PFSK-1 (cell line): ENCODE results near the gene CCDC24.

ENCODE experiments used
- FOXP2 ChIP-seq: optimal IDR thresholded peaks from 2 replicates; pipeline ENCODE3; 2011; ENCODE audit warnings: borderline replicate concordance, control low read depth, inconsistent platforms; ENCODE audit not compliant: insufficient read depth; ENCODE audit errors: extremely low read length, extremely low read depth
- POLR2AphosphoS5 ChIP-seq: IDR thresholded peaks from 2 replicates; pipeline ENCODE4 v1.6.1; 2012; ENCODE audit warnings: low read depth, mild to moderate bottlenecking, control low read depth, low read length, moderate library complexity
- SIN3A ChIP-seq: IDR thresholded peaks from 2 replicates; pipeline ENCODE4 v1.6.1; 2012; ENCODE audit warnings: mild to moderate bottlenecking, low read length, moderate library complexity, borderline replicate concordance; ENCODE audit not compliant: insufficient read depth
- TAF1 ChIP-seq: IDR thresholded peaks from 2 replicates; pipeline ENCODE4 v1.6.1; 2012; ENCODE audit warnings: low read length, control low read depth, borderline replicate concordance; ENCODE audit not compliant: insufficient read depth
- TF ChIP-seq, protein P1 (sequence below), 2 experiments: IDR thresholded peaks; 2 replicates each; pipeline versions ENCODE4 v1.6.1 to v1.8.0; 2011 to 2012; ENCODE audit warnings: low read depth in 2 of 2, low read length in 2 of 2, control low read depth in 1 of 2, inconsistent platforms in 1 of 2, mild to moderate bottlenecking in 1 of 2, moderate library complexity in 1 of 2; ENCODE audit not compliant: insufficient read depth in 1 of 2

Gene CCDC24

DNA sequence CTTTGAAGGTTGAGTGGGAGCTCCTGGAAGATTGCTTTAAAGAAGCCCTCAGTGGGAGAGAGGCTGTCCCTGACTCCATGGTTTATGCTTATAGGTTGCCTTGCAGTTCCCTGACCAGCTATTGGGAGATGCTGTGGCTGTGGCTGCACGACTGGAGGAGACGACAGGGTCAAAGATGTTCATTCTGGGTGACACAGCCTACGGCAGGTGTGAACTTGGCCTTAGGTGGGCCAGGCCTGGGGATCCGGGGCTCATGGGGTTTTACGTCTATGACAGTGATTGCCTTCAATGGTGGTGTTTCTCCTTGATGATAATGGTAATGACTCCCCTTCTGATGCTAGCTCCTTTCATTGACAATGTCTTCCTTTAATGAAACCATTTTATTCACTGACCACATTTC is 20.9 kb upstream of the CCDC24 start:
- TF ChIP-seq FOXP2: no peak
- TF ChIP-seq SIN3A: no peak
- TF ChIP-seq, protein P1, sequence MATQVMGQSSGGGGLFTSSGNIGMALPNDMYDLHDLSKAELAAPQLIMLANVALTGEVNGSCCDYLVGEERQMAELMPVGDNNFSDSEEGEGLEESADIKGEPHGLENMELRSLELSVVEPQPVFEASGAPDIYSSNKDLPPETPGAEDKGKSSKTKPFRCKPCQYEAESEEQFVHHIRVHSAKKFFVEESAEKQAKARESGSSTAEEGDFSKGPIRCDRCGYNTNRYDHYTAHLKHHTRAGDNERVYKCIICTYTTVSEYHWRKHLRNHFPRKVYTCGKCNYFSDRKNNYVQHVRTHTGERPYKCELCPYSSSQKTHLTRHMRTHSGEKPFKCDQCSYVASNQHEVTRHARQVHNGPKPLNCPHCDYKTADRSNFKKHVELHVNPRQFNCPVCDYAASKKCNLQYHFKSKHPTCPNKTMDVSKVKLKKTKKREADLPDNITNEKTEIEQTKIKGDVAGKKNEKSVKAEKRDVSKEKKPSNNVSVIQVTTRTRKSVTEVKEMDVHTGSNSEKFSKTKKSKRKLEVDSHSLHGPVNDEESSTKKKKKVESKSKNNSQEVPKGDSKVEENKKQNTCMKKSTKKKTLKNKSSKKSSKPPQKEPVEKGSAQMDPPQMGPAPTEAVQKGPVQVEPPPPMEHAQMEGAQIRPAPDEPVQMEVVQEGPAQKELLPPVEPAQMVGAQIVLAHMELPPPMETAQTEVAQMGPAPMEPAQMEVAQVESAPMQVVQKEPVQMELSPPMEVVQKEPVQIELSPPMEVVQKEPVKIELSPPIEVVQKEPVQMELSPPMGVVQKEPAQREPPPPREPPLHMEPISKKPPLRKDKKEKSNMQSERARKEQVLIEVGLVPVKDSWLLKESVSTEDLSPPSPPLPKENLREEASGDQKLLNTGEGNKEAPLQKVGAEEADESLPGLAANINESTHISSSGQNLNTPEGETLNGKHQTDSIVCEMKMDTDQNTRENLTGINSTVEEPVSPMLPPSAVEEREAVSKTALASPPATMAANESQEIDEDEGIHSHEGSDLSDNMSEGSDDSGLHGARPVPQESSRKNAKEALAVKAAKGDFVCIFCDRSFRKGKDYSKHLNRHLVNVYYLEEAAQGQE (IDR thresholded peaks at IDR 0.05; ENCODE audit: insufficient read depth in 1 of 2, low read depth in 2 of 2, low read length in 2 of 2): no peak
- no peak for TF ChIP-seq POLR2AphosphoS5
- TF ChIP-seq TAF1: no peak

DNA sequence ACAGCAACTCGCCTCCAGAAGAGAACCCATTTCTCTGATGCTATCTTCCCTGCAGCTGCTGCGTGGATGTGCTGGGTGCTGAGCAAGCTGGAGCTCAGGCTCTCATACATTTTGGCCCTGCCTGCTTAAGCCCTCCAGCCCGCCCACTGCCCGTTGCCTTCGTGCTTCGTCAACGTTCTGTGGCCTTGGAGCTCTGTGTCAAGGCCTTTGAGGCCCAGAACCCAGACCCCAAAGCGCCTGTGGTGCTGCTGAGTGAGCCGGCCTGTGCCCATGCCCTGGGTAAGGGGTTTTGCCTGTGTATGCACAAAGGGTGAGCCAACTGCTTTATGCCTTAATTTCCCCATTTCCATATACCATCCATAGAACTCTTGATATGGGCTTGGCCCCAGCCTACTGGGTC is 20.5 kb upstream of the CCDC24 start:
- TF ChIP-seq TAF1 (no peak), SIN3A (no peak), FOXP2 (no peak), POLR2AphosphoS5 (no peak)
- TF ChIP-seq, protein P1 (IDR thresholded peaks at IDR 0.05; ENCODE audit: insufficient read depth in 1 of 2, low read depth in 2 of 2, low read length in 2 of 2): no peak

DNA sequence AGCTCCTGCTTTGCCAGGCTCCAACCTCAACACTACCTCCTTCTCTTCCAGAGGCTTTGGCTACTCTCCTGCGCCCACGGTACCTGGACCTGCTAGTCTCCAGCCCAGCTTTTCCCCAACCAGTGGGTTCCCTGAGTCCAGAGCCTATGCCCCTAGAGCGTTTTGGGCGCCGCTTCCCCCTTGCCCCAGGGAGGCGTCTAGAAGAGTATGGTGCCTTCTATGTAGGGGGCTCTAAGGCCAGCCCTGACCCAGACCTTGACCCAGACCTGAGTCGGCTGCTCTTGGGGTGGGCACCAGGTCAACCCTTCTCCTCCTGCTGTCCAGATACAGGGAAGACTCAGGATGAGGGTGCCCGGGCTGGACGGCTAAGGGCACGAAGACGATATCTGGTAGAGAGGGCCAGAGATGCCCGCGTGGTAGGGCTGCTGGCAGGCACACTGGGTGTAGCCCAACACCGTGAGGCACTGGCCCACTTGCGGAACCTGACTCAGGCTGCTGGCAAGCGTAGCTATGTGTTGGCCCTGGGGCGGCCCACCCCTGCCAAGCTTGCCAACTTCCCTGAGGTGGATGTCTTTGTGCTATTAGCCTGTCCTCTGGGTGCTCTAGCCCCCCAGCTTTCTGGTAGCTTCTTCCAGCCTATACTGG is 19.9 kb upstream of the CCDC24 start:
- TF ChIP-seq FOXP2: no peak
- no peak for TF ChIP-seq SIN3A
- no peak for TF ChIP-seq TAF1
- TF ChIP-seq, protein P1 (IDR thresholded peaks at IDR 0.05; ENCODE audit: insufficient read depth in 1 of 2, low read depth in 2 of 2, low read length in 2 of 2): no peak
- TF ChIP-seq POLR2AphosphoS5: no peak

DNA sequence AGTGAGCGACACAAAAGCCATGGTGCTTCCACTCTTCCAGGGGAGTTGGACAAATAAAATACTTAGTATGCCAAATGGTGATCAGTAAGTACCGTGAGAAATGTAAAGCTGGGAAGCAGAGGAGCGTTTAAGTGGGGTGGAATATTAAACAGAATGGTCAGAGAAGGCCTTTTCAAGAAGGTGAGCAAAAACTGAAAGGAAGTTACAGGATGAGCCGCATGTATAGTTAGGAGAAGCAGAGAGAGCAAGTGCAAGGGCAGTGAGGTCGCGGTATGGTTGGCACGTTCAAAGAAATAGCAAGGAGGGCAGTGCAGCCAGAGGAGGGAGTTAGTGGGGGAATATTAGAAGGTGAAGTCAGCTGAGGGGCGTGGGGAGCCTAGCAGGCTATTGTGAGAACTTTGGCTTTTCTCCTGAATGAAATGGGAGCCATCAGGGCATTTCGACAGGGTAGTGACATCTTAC is 17.4 kb upstream of the CCDC24 start:
- no peak for TF ChIP-seq SIN3A
- TF ChIP-seq FOXP2: no peak
- TF ChIP-seq TAF1: no peak
- no peak for TF ChIP-seq POLR2AphosphoS5
- TF ChIP-seq, protein P1 (IDR thresholded peaks at IDR 0.05; ENCODE audit: insufficient read depth in 1 of 2, low read depth in 2 of 2, low read length in 2 of 2): no peak
